ENCODE results near the gene LRRC27.

DNA sequence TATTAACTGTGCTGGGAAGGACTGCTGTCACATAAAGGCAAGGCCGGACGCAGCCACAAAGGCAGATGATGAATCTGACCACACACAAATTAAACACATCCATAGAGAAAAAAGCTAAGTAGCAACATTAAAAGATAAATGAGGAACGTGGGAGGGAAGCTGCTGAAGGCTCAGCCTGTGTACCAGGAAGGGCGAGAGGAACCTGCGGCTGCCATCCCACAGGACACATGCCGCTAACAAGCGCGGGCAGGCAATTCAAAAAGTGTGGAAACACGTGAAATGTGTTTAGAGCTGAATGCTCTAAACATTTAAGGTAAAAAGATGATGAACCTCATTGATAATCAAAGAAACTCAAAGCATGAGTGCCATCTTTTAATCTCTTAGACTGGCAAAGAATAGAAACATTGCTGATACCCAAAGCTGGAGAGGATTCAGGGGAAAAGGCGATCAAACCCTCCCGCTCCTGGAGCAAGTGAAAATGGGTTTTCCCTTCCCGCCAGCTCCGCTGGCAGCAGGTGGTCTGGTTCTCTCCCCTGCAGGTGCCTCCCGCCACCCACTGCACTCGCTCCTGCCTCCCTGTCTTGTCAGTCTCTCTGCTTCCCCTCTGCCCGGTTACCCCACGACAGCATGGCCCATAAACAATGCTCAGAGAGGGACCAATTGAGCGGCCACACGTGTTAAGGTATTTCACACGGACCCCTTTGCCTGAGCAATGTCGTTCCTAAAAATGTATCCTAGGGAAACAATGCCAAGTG, 28.5 kb upstream of the LRRC27 start:
- TF ChIP-seq POLR2AphosphoS5 (IDR thresholded peaks at IDR 0.05) (no peak), POLR2A (IDR thresholded peaks at IDR 0.05) (no peak)

Data from breast epithelium (tissue), 3 donors.